Measurements from ENCODE around the gene COMMD8.
"Not testable (repeated sequence)": the region's sequence is repeated elsewhere in the genome, so short reads cannot be mapped to it uniquely, and the experiment has no call there.

The COMMD8 gene

DNA sequence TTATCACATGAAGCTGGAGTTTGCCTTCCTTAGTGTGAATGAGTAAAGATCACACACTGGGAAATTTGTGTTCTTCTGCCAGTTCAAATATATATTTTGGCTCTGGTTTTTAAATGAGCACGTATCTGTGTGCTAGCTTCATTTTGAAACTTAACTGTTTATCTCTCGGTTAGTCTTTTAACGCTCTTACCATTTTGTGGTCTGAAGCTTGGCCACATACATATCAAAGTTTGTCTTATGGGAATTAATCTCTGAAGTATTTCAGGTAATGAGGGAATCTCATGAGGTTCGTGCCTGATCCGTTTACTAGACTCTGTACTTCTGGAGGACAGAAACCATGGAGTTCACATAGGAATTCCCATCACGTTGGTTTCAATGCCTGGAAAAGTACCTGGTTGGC is 35.4 kb upstream of the COMMD8 start:
- CTCF ChIA-PET, result interaction anchor here (1.2 to 4.2 kb wide), 4 partner anchors 9 to 66 kb away, joined by 3 to 16 read pairs (median 4); no protein-coding TSS in a partner anchor
- POLR2A ChIA-PET, result no interaction called here
- no peak for DNase-seq (ENCODE audit: low read depth, low spot score)
- TF ChIP-seq, protein P1, sequence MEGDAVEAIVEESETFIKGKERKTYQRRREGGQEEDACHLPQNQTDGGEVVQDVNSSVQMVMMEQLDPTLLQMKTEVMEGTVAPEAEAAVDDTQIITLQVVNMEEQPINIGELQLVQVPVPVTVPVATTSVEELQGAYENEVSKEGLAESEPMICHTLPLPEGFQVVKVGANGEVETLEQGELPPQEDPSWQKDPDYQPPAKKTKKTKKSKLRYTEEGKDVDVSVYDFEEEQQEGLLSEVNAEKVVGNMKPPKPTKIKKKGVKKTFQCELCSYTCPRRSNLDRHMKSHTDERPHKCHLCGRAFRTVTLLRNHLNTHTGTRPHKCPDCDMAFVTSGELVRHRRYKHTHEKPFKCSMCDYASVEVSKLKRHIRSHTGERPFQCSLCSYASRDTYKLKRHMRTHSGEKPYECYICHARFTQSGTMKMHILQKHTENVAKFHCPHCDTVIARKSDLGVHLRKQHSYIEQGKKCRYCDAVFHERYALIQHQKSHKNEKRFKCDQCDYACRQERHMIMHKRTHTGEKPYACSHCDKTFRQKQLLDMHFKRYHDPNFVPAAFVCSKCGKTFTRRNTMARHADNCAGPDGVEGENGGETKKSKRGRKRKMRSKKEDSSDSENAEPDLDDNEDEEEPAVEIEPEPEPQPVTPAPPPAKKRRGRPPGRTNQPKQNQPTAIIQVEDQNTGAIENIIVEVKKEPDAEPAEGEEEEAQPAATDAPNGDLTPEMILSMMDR (IDR thresholded peaks at IDR 0.05; ENCODE audit: insufficient read depth, low read length, missing control alignments), result no peak
- H3K4me3 ChIP-seq (ENCODE audit: low read depth, low read length), result no peak overlapping the region

DNA sequence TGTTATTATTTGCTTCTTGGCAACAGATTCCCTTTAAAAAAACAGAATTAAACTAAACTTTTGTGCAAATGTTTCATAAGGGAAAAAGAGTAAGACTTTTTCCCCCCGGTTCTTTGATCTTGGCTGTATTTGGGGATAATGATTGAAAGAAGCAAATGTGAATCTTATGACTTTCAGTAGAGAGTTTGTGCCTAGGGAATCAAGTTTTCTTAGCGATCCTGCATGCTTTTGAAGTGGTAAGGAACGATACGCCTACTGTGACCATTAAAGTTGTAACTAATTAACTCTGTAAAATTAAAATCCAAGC is 30.6 kb upstream of the COMMD8 start:
- no peak overlapping the region for H3K4me3 ChIP-seq (ENCODE audit: low read depth, low read length)
- TF ChIP-seq, protein P1 (IDR thresholded peaks at IDR 0.05; ENCODE audit: insufficient read depth, low read length, missing control alignments), result no peak
- CTCF ChIA-PET, result interaction anchor here (1.4 kb wide), 2 partner anchors 10 to 13 kb away, joined by 4 to 6 read pairs; no protein-coding TSS in a partner anchor
- POLR2A ChIA-PET, result no interaction called here
- no peak for DNase-seq (ENCODE audit: low read depth, low spot score)

DNA sequence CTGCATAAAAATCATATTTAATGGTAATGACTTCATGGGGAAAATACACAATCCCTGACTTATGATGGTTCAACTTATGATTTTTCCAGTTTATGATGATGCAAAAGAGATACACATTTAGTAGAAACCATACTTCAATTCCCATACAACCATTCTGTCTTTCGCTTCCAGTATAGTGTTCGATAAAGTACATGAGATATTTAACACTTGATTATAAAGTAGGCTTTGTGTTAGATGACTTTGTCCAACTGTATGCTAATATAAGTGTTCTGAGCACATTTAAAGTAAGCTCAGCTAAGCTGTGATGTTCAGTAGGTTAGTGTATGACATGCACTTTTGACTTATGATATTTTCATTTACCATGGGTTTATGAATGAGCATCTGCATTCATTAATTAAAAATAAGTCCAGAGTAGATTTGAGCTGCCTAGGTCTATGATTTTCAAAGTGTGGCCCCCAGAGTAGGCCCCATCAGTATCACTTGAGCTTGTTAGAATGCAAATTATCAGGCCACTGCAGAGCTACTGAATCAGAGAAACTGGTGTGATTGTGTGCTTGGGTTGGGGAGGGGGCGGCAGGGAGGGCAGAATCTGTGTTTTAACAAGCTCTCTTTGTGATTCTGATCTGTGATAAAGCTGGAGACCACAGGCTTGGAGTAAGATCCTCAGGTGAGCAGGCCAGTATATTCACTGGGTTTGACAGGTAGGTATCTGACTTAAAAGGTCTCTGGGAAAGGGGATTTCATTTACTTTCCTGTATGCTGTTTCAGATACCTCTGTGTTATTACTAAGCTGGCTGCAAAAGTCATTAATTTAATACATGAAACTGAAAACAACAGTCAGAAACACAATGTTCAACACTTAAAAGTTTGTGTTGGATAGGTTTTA is 30.0 kb upstream of the COMMD8 start:
- TF ChIP-seq, protein P1 (IDR thresholded peaks at IDR 0.05; ENCODE audit: insufficient read depth, low read length, missing control alignments), result no peak

DNA sequence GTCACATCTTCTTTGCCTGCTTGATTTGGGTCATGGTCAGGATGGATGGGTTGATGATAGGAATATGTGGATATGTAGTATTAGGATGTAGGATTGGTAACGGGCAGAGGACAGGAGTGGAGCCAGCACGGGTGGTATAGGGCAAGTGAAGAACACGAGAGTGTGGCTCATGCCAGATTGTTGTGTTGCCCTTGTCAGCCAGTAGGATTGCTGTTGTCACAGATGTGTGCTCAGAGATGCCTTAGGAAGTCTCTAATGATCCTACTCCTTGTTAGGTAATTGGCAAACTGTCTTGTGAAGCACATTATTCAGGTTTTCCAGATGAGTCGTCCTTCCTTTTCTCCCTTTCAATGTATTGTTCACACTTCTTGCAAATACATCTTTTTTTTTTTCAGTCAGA is 27.0 kb upstream of the COMMD8 start:
- CTCF ChIA-PET, result interaction anchor here (0.7 kb wide), 1 partner anchor 11 kb away, joined by 3 read pairs; no protein-coding TSS in a partner anchor

More for the DNA sequence above, 30.0 kb upstream of the COMMD8 start:
- H3K4me3 ChIP-seq (ENCODE audit: low read depth, low read length), result no peak overlapping the region
- no peak for DNase-seq (ENCODE audit: low read depth, low spot score)
- ChIA-PET POLR2A (no interaction called here), CTCF (interaction anchor here (0.9 to 1.4 kb wide), 4 partner anchors 10 to 71 kb away, joined by 4 to 6 read pairs (median 4); no protein-coding TSS in a partner anchor)

DNA sequence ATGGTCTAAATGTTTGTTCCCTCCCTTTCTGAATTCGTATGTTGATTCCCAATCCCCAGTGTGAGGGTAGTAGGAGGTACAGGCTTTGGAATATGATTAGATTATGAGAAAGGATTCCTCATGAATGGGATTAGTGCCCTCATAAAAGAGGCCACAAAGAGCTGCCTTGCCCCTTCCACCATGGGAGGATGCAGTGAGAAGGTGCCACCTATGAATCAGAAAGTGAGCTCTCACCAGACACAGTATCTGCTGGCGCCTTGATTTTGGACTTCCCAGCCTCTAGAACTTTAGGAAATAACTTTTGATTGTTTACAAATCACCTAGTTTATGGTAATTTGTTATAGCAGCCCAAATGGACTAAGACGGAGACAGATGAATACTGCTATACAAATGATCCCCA is 25.2 kb upstream of the COMMD8 start:
- no peak for DNase-seq (ENCODE audit: low read depth, low spot score)
- POLR2A ChIA-PET, result interaction anchor here (0.9 kb wide), 1 partner anchor 11 kb away, joined by 3 read pairs; no protein-coding TSS in a partner anchor
- TF ChIP-seq, protein P1 (IDR thresholded peaks at IDR 0.05; ENCODE audit: insufficient read depth, low read length, missing control alignments), result no peak
- no peak overlapping the region for H3K4me3 ChIP-seq (ENCODE audit: low read depth, low read length)
- CTCF ChIA-PET, result interaction anchor here (1.0 to 1.3 kb wide), 2 partner anchors 58 to 78 kb away, joined by 3 to 4 read pairs; no protein-coding TSS in a partner anchor

More for the DNA sequence above, 27.0 kb upstream of the COMMD8 start:
- POLR2A ChIA-PET, result no interaction called here
- DNase-seq (ENCODE audit: low read depth, low spot score), result no peak
- TF ChIP-seq, protein P1 (IDR thresholded peaks at IDR 0.05; ENCODE audit: insufficient read depth, low read length, missing control alignments), result peak; percentile 19
- no peak overlapping the region for H3K4me3 ChIP-seq (ENCODE audit: low read depth, low read length)

DNA sequence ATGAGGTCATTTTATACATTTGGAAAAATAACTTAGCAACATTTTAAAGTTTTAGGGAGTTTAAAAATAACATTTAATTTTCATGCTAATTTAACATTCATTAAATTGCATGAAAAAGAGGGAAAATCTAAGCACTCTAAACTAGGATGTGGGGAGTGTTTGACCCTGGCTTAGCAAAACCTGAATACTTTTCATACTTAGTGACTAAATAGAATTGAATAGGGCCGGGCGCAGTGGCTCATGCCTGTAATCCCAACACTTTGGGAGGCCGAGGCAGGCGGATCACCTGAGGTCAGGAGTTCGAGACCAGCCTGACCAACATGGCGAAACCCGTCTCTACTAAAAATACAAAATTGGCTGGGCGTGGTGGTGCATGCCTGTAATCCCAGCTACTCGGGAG is 23.2 kb upstream of the COMMD8 start:
- peak overlapping the region; percentile 66 for H3K4me3 ChIP-seq (ENCODE audit: low read depth, low read length)
- CTCF ChIA-PET, result interaction anchor here (0.7 kb wide), 1 partner anchor 273 kb away, joined by 3 read pairs; no protein-coding TSS in a partner anchor
- POLR2A ChIA-PET; DNase-seq (ENCODE audit: low read depth, low spot score): not testable (repeated sequence)

Measured in AG04449 (cell line).